Activated CD8-positive, alpha-beta memory T cell treated with anti-CD3 and anti-CD28 coated beads for 4 hours (primary cell): ENCODE results near the gene NSRP1.
"Not testable (repeated sequence)": the region's sequence is repeated elsewhere in the genome, so short reads cannot be mapped to it uniquely, and the experiment has no call there.

Experiments used
- DNase-seq, 2 donors: peaks; one replicate each; pipeline ENCODE4 v3.0.0-alpha.2; 2020; ENCODE audit warnings: low read depth in 2 of 2

Gene NSRP1

GRCh38 chr17:30118635-30119034 lies 2.0 kb downstream of the NSRP1 start:
- DNase-seq: not testable (repeated sequence)

GRCh38 chr17:30124273-30124796 lies 7.7 kb downstream of the NSRP1 start:
- DNase-seq: no peak

GRCh38 chr17:30130121-30130520 lies 13.5 kb downstream of the NSRP1 start:
- no peak for DNase-seq

GRCh38 chr17:30132615-30133014 lies 16.0 kb downstream of the NSRP1 start:
- DNase-seq: no peak

GRCh38 chr17:30133197-30133596 lies 16.6 kb downstream of the NSRP1 start:
- no peak for DNase-seq

- DNase-seq: no peak
These were observed 17.9 kb downstream of the NSRP1 start for GRCh38 chr17:30134551-30134950.

GRCh38 chr17:30137158-30137557 lies 20.5 kb downstream of the NSRP1 start:
- DNase-seq: no peak

- DNase-seq: not testable (repeated sequence)
These were observed 31.2 kb downstream of the NSRP1 start for GRCh38 chr17:30147860-30148259.

GRCh38 chr17:30148376-30148775 lies 31.8 kb downstream of the NSRP1 start:
- DNase-seq: no peak

GRCh38 chr17:30151471-30151870 lies 34.9 kb downstream of the NSRP1 start:
- no peak for DNase-seq

GRCh38 chr17:30153463-30153862 lies 36.8 kb downstream of the NSRP1 start:
- DNase-seq: no peak

- no peak for DNase-seq
These were observed 38.8 kb downstream of the NSRP1 start for GRCh38 chr17:30155389-30155788.

- DNase-seq: no peak
These were observed 42.4 kb downstream of the NSRP1 start for GRCh38 chr17:30158896-30159625.

- DNase-seq: no peak
These were observed 44.0 kb downstream of the NSRP1 start for GRCh38 chr17:30160419-30161172.

GRCh38 chr17:30161601-30162000 lies 45.0 kb downstream of the NSRP1 start:
- no peak for DNase-seq

- no peak for DNase-seq
These were observed 47.9 kb downstream of the NSRP1 start for GRCh38 chr17:30164531-30164930.

- DNase-seq: no peak
These were observed 48.5 kb downstream of the NSRP1 start for GRCh38 chr17:30165147-30165546.

- DNase-seq: no peak
These were observed 49.3 kb downstream of the NSRP1 start for GRCh38 chr17:30165960-30166359.

GRCh38 chr17:30170415-30170987 lies 53.9 kb downstream of the NSRP1 start:
- no peak for DNase-seq

- DNase-seq: no peak
These were observed 55.9 kb downstream of the NSRP1 start for GRCh38 chr17:30172560-30172959.

GRCh38 chr17:30173649-30174048 lies 57.0 kb downstream of the NSRP1 start:
- no peak for DNase-seq

- DNase-seq: no peak
These were observed 57.9 kb downstream of the NSRP1 start for GRCh38 chr17:30174556-30174955.

- DNase-seq: no peak
These were observed 60.2 kb downstream of the NSRP1 start for GRCh38 chr17:30176855-30177254.
